Large intestine (tissue), 3 donors: ENCODE measurements around the gene IL5RA. TPM values are rescaled to one million over a fixed set of nuclear protein-coding genes. Genes with fewer than 3 reads are reported as not detected.

Source experiments
- DNase-seq, 2 donors: peaks; one replicate each; pipeline versions ENCODE4 v3.0.0 to v3.0.0-alpha.2; 2013
- H3K27ac ChIP-seq: one replicate; pipeline ENCODE4 v1.5.1; 2013; ENCODE audit warnings: low read length
- H3K27me3 ChIP-seq: 2 replicates; pipeline ENCODE4 v1.6.1; 2013; ENCODE audit warnings: low read length; ENCODE audit not compliant: control insufficient read depth, insufficient read depth
- H3K36me3 ChIP-seq: 2 replicates; pipeline ENCODE4 v1.6.1; 2013; ENCODE audit warnings: low read length; ENCODE audit not compliant: control insufficient read depth, insufficient read depth
- H3K4me1 ChIP-seq: one replicate; pipeline ENCODE4 v1.6.1; 2013; ENCODE audit warnings: low read length; ENCODE audit not compliant: control insufficient read depth, insufficient read depth
- H3K4me3 ChIP-seq: one replicate; pipeline ENCODE4 v1.5.1; 2013; ENCODE audit warnings: low read length
- H3K9me3 ChIP-seq: one replicate; pipeline ENCODE4 v1.6.1; 2013; ENCODE audit warnings: mild to moderate bottlenecking, low read depth, low read length, moderate library complexity; ENCODE audit not compliant: control insufficient read depth
- WGBS: methylation state at CpG from one replicate; pipeline ENCODE4 v1.1.5; 2013; ENCODE audit warnings: low lambda C conversion rate; ENCODE audit not compliant: insufficient coverage; 5-methylcytosine and 5-hydroxymethylcytosine counted together
- polyA plus RNA-seq: library from polyadenylated mRNA; unstranded; fragments of 120-200 nt; gene quantifications from one replicate; pipeline ENCODE4 v1.2.1, GENCODE V29; 2013

Gene IL5RA
- polyA plus RNA-seq, 1 donor = 0.28 TPM

DNA sequence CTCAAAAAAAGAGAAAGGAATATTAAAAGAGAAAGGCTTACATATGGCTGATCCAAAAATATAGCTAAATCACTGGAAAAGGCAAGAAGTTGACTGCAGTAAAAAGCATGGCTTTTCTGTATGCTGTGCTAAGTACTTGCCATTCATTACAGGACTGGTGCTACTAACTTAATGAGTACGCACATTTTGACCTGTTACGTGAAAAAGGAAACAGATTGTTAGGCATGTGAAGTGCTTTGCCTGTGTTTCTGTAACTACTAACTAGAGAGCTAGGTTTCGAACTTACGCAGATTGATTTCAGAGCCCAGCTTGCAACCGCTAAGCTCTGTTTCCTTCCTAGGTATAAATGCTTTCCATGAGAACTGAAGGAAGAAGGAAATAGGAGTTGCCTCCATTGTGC lies 19.4 kb upstream of the IL5RA start:
- Histone ChIP-seq H3K4me1 (peaks cover 5% of the 10 kb centered on the region), H3K36me3 (peaks cover 26% of the 10 kb centered on the region), H3K27ac (no peak overlapping the region), H3K27me3 (no peaks in the 10 kb centered on the region), H3K4me3 (no peak overlapping the region), H3K9me3 (peaks cover 3% of the 10 kb centered on the region)
- no peak for DNase-seq
- WGBS = no CpG with 5 or more reads among the region's 5 CpGs

DNA sequence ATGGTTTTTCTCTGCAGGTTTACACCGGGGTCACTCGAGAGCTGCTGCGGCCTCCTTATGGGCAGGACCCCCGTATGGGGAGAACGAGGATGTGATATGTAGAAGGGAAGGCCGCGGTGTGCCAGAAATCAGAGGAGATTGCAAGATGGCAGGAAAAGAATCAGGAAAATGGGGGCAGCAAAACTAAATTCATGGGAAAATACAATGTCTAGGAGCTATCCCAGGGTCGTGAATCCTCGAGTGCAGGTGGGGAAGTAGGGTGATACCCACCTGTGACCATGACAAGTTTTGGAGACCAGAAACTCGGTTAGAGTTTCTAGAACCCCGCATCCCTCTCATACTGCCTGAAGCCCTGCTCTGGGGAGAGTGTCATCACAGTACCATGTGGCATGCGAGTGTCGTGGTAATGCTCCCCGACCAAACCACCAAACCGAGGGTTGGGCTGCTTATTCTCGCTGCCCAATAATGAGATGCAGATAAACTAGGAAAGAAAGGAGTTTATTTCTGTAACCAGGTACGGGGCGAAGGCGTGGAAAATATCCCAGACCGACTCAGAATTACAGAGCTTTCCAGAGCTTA lies 17.3 kb upstream of the IL5RA start:
- peak in 1 of 2 donors; percentile 30 for DNase-seq
- Histone ChIP-seq H3K4me1 (peaks cover 5% of the 10 kb centered on the region), H3K9me3 (peaks cover 3% of the 10 kb centered on the region), H3K27ac (peak overlapping the region; percentile 86), H3K27me3 (no peaks in the 10 kb centered on the region), H3K4me3 (peak overlapping the region; percentile 90), H3K36me3 (peaks cover 23% of the 10 kb centered on the region)
- WGBS = 8% methylated on average over 8 of the region's 20 CpGs

DNA sequence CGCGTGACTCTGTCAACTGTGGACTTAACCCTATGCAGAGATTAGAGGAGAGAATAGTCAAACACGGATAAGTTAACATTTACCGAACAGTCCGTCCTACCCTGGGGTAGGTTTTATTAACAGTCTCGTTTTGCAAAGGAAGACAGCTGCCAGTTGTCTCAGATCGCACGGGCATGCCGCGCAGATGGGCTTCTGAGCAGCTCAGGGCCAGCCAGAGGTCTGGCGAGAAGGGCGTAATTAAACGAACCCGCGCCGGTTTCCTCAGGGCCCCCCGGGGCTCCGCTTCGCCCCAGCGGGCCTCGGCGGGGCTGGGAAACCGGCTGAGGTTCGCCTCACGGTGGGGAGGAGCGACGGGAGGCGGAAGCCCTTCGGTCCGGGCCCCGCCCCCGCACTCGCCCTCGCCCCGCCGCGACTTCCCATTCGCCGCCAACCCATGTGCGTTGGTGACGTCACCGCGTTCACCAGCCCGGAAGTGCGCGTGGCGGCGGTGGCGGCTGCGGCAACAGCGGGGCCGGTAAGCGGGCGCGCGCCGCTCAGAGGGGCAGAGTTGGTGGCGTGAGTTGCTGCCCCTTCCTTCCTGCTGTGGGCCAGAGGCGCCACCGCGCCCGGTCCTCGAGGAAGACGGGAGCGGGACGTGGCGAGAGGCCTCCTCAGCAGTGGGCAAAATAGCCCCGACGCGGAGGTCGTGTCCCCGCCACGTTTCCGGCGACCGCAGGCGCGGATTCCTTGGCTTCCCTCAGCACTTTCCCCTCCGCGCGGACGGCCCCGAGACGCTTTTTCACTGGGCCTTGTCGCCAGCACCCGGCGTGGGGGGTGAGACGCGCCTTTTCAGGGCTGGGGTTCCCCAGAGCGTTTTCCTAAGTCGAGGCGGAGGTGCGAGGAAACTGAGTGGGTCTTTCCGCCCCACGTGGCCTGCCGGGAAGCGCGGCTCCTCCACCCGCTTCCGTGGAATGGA lies 16.6 kb upstream of the IL5RA start, which contains the start of gene TRNT1:
TSS of gene TRNT1 (plus strand) at position 464 of the 955 bp plus-strand sequence. CDS start 2,101 bp downstream, outside the sequence.
- Histone ChIP-seq H3K36me3 (peaks cover 23% of the 10 kb centered on the region), H3K27me3 (no peaks in the 10 kb centered on the region), H3K9me3 (peaks cover 3% of the 10 kb centered on the region), H3K4me1 (peaks cover 5% of the 10 kb centered on the region), H3K27ac (peak within 1 kb of the TSS; percentile 97), H3K4me3 (peak within 1 kb of the TSS; percentile 90)
- DNase-seq = peak; percentile 95 to 97
- no CpG with 5 or more reads among the region's 100 CpGs for WGBS

DNA sequence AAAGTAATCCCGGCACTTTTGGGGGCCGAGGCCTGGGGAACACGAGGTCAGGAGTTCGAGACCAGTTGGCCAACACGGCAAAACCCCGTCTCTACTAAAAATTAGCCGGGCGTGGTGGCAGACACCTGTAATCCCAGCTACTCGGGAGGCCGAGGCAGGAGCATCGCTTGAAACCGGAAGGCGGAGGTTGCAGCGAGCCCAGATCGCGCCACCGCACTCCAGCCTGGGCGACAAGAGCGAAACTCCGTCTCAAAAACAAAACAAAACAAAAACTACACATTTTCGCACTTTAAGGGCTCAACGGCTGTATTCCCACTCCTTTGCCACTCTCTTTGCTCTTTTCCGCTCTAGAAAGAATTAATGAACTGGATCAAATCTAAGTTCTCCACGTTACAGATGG lies 15.8 kb upstream of the IL5RA start:
- no peaks in the 10 kb centered on the region for H3K27me3 ChIP-seq
- peaks cover 20% of the 10 kb centered on the region for H3K36me3 ChIP-seq
- H3K9me3 ChIP-seq = peaks cover 3% of the 10 kb centered on the region
- peaks cover 5% of the 10 kb centered on the region for H3K4me1 ChIP-seq
- 53% methylated on average over 4 of the region's 24 CpGs for WGBS
- peak overlapping the region; percentile 97 for H3K27ac ChIP-seq
- DNase-seq = no peak
- H3K4me3 ChIP-seq = peak overlapping the region; percentile 80

DNA sequence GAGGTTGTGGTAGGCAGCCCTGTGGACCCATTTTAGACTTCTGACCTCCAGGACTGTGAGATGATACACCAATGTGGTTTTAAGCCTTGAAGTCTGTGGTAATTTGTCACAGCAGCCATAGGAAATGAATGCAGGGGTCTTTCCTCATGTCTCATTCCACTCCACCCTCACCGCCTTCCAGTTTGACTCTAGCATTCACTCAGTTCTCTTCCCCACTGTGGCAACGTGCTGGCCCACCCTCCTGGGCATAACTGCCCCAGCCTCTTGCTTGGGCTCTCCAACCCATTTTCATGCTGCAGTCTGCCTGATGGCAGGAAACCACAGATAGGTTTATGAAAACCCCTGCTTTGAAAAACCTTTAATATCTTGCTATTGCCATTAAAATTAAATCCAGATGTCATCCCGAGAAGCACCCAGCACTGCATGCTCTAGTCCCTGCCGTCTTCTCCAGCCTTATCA lies 9.2 kb upstream of the IL5RA start:
- WGBS = no CpG with 5 or more reads among the region's 4 CpGs
- no peak for DNase-seq
- no peaks in the 10 kb centered on the region for H3K36me3 ChIP-seq
- no peaks in the 10 kb centered on the region for H3K9me3 ChIP-seq
- no peaks in the 10 kb centered on the region for H3K4me1 ChIP-seq
- H3K27me3 ChIP-seq = no peaks in the 10 kb centered on the region
- H3K27ac ChIP-seq = no peak overlapping the region
- H3K4me3 ChIP-seq = no peak overlapping the region

DNA sequence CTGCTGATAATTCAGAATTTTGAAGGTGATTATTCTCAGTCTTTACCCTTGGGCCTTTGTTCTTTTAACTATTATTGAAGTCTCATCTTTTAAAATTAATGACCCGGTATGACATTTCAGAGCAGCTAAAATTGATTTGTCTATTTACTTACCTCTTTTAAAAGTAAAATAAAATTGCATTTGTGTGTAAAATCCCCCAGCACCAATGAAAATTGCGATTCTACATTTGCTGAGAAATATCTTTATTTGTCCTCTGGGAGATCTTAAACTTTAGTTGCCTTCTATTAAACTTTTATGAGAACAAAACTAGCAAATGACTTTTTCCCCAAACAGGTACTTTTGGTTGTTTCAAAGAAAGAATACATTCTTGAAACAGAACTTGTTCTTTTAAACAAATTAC lies 7.5 kb upstream of the IL5RA start:
- no peak for DNase-seq
- no peaks in the 10 kb centered on the region for H3K27me3 ChIP-seq
- H3K27ac ChIP-seq = no peak overlapping the region
- H3K4me1 ChIP-seq = no peaks in the 10 kb centered on the region
- H3K36me3 ChIP-seq = no peaks in the 10 kb centered on the region
- no peaks in the 10 kb centered on the region for H3K9me3 ChIP-seq
- WGBS = 100% methylated on average over 2 of the region's 2 CpGs
- no peak overlapping the region for H3K4me3 ChIP-seq

DNA sequence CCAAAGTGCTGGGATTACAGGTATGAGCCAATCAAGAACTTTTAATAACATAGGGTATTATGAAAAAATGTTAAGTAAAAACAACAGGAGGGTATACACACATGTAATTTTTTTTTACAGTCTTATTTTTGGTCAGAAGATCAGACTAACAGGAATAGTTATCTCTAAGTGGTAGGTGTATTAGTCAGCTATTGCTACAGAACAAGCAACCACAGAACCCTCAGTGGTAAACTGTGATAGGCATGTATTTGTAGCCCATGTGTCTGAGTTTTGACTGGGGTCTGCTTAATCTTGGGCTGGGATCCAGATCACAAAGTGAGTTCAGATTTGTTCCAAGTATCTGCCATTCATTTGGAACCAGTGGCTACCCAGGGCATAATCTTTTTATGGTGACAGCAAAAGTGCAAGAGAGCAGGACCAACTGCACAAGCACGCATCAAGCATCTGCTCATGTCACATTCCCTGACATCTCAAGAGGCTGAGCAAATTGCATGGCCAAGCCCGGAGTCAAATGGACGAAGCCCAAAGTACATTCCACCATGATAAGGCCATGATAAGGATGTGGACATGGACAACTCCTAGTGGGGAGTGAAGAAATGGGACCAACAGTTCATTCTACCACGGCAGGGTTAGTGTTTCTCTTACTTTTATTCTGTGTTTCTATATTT lies 3.0 kb upstream of the IL5RA start:
- Histone ChIP-seq H3K36me3 (no peaks in the 10 kb centered on the region), H3K4me3 (no peak overlapping the region), H3K27ac (no peak overlapping the region), H3K9me3 (no peaks in the 10 kb centered on the region), H3K27me3 (peaks cover 6% of the 10 kb centered on the region), H3K4me1 (no peaks in the 10 kb centered on the region)
- 80% methylated on average over 1 of the region's 4 CpGs for WGBS
- no peak for DNase-seq

DNA sequence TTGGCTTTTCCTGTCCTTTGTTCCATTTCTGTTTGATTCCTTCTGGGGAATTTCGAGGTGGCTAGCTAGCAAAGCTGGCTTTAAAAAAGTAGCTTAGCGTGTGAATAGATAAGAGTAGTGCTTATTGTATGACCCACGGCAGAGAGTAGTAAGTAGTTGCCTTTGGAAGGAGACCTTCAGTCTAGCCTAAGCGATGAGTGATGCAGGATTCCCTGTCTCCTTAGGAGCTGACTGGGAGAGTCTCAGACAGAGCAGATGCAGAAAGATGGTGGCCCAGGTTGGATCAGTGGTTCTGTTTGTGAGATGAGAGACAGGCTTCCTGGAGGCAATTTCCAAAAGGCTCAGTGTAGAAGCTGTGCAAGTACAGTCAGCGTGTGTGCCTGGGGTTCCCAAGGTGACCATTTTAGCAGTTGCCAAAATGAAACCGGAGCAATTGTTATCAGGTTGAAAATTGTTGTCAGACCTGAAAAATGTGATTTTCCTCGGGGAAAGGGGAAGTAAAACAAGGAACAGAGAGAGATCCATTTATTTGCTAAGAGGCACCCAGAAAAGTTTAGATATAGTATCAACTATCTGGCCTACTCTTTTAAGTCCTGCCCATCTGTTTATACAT lies 681 bp upstream of the IL5RA start:
- no CpG with 5 or more reads among the region's 7 CpGs for WGBS
- no peak for DNase-seq

DNA sequence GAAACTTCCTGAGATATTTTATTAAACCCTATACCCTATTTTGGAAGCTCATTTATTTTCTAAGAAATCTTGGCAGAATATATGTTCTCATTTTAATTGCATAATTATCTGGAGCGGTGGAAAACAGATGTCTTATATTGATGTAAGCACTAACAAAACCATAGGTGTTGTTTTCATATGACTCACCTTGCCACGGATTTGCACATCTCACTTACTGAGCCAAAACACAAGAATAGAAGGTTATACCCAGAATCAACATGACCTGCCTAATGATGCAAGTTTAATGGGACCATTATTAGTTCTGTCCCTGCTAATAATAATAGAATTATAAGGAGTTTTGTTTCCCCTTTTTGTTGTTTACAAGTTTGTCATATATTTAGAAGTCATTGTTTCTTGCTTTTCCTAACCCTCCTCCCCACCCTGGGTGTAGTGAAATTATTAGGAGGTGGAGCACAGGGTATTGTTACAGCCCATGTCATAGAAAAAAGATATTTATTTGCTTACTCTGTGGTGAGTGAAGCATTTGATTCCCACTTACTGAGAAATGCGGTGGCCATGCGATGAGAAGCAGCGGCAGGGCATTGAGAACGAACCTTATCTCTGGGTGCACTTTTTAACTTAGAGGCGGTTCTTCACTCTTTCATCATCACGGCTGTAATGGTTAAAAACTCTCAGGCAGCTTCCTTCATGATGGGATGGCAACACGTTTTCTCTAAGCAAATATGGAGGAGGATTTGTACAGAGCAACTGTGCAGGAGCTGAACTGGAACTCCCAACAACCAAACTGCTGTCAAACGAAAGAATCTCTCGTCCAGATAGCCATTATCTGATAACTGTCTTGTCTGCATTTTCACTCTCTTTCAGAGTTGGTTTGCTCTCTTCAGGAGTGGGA lies 521 bp downstream of the IL5RA start:
- no peak overlapping the region for H3K4me3 ChIP-seq
- WGBS = no CpG with 5 or more reads among the region's 11 CpGs
- H3K27me3 ChIP-seq = peaks cover 6% of the 10 kb centered on the region
- no peaks in the 10 kb centered on the region for H3K9me3 ChIP-seq
- no peak for DNase-seq
- H3K4me1 ChIP-seq = no peaks in the 10 kb centered on the region
- H3K27ac ChIP-seq = no peak overlapping the region
- H3K36me3 ChIP-seq = no peaks in the 10 kb centered on the region

More for the DNA sequence above, 681 bp upstream of the IL5RA start:
- H3K27me3 ChIP-seq = peaks cover 6% of the 10 kb centered on the region
- H3K27ac ChIP-seq = no peak overlapping the region
- H3K4me1 ChIP-seq = no peaks in the 10 kb centered on the region
- H3K4me3 ChIP-seq = no peak overlapping the region
- no peaks in the 10 kb centered on the region for H3K9me3 ChIP-seq
- no peaks in the 10 kb centered on the region for H3K36me3 ChIP-seq
